ENCODE results near the gene APBB2. TPM values are rescaled to one million over a fixed set of nuclear protein-coding genes. Genes with fewer than 3 reads are reported as not detected.
A peak's percentile ranks its signal among the peaks of the same experiment; 100 is the strongest.

The APBB2 gene
- total and polyA plus RNA-seq, 2 of the 4 experiments (the other 2 are of a cell fraction) = 47.9 to 75.5 TPM

- Histone ChIP-seq H3K79me1 (ENCODE audit: low read depth in 1 of 2, low read length in 2 of 2) (peaks cover 39 to 67% of the 10 kb centered on the region in 2 experiments), H4K91ac (ENCODE audit: insufficient read depth, low read depth, low read length) (peak overlapping the region; percentile 29), H3K18ac (ENCODE audit: low read depth, low read length) (peak overlapping the region; percentile 79), H3K27me3 (ENCODE audit: control insufficient read depth, insufficient read depth, low read length) (no peaks in the 10 kb centered on the region), H2BK20ac (ENCODE audit: low read depth, low read length) (peak overlapping the region; percentile 89), H4K8ac (ENCODE audit: low read depth in 2 of 2, low read length in 2 of 2) (peak overlapping the region; percentile 65 to 67; a peak in 2 of 4 replicates), H3K4me2 (ENCODE audit: low read depth, low read length) (0 out of 2 replicates have a peak overlapping the region, but pooled peaks have one; percentile 41), H4K20me1 (ENCODE audit: insufficient read depth, low read length) (peaks cover 7% of the 10 kb centered on the region; the same call in 1 of the 2 replicates), H3K23ac (ENCODE audit: low read depth, low read length) (0 out of 2 replicates have a peak overlapping the region, but pooled peaks have one; percentile 41), H3K4ac (ENCODE audit: low read depth, low read length) (peak overlapping the region; percentile 78), H3K4me3 (ENCODE audit: insufficient read depth, low read depth, low read length) (no peak overlapping the region), H3K9me1 (ENCODE audit: insufficient read depth, low read length) (peaks cover 26% of the 10 kb centered on the region), H3K36me3 (ENCODE audit: control insufficient read depth, insufficient read depth, low read length) (no peaks in the 10 kb centered on the region), H2BK120ac (ENCODE audit: low read depth, low read length) (peak overlapping the region; percentile 82), H2AK5ac (ENCODE audit: low read depth, low read length) (peak overlapping the region; percentile 54), H2BK5ac (ENCODE audit: low read depth, low read length, poor library complexity, severe bottlenecking) (peak overlapping the region; percentile 40), H2BK15ac (ENCODE audit: low read depth, low read length) (peak overlapping the region; percentile 27; the same call in 2 of the 3 replicates), H3K9ac (ENCODE audit: low read depth, low read length) (0 out of 2 replicates have a peak overlapping the region, but pooled peaks have one; percentile 34), H3K27ac (ENCODE audit: insufficient read depth, low read length) (peak overlapping the region; percentile 26; the same call in 1 of the 2 replicates), H2AK9ac (replicated peaks; ENCODE audit: low read depth, low read length, poor library complexity) (peak overlapping the region; percentile 75), H3K14ac (replicated peaks; ENCODE audit: low read depth, low read length) (peak overlapping the region; percentile 63), H3K56ac (ENCODE audit: extremely low read depth, insufficient read depth, low read length) (no peak overlapping the region), H4K5ac (ENCODE audit: low read depth, low read length) (peak overlapping the region; percentile 70), H3K9me3 (ENCODE audit: control insufficient read depth, insufficient read depth, low read length) (no peaks in the 10 kb centered on the region), H2AFZ (replicated peaks; ENCODE audit: low read length, poor library complexity) (no peak overlapping the region), H3K4me1 (ENCODE audit: control insufficient read depth, insufficient read depth, low read length) (peaks cover 27% of the 10 kb centered on the region)
- ATAC-seq (ENCODE audit: low read depth) (no peak), DNase-seq (no peak)
- intact Hi-C loops (cut with micrococcal nuclease) (no loop called here), in situ Hi-C loops (cut with MboI; ENCODE audit: low sequenced_read_pairs) (no loop called here), dilution Hi-C loops (cut with HindIII; ENCODE audit: low sequenced_read_pairs, unreplicated experiment) (no loop called here)
- TF ChIP-seq RAD21 (IDR thresholded peaks at IDR 0.05; ENCODE audit: low read length) (no peak), MXI1 (IDR thresholded peaks at IDR 0.05; ENCODE audit: borderline replicate concordance, low read depth, low read length) (no peak)
- 90% methylated on average over 6 of the region's 6 CpGs; no CpG with 5 or more reads in 1 of the 2 experiments for WGBS, 2 experiments (ENCODE audit: extremely low coverage in 2 of 2, insufficient read length in 1 of 2)
- ChIA-PET CTCF (interaction anchor here (0.6 kb wide), 1 partner anchor 18 kb away, joined by 4 read pairs; no protein-coding TSS in a partner anchor), POLR2A (ENCODE audit: unreplicated experiment) (no interaction called here)
- no TSS peak for BruUV-seq (replicated peaks)
These were observed 10.5 kb downstream of the APBB2 start for GRCh38 chr4:41203841-41204240.

All from IMR-90 (cell line).